ENCODE data around the gene SF3B1.
"Not testable (repeated sequence)": the region's sequence is repeated elsewhere in the genome, so short reads cannot be mapped to it uniquely, and the experiment has no call there.

SF3B1 gene, protein sequence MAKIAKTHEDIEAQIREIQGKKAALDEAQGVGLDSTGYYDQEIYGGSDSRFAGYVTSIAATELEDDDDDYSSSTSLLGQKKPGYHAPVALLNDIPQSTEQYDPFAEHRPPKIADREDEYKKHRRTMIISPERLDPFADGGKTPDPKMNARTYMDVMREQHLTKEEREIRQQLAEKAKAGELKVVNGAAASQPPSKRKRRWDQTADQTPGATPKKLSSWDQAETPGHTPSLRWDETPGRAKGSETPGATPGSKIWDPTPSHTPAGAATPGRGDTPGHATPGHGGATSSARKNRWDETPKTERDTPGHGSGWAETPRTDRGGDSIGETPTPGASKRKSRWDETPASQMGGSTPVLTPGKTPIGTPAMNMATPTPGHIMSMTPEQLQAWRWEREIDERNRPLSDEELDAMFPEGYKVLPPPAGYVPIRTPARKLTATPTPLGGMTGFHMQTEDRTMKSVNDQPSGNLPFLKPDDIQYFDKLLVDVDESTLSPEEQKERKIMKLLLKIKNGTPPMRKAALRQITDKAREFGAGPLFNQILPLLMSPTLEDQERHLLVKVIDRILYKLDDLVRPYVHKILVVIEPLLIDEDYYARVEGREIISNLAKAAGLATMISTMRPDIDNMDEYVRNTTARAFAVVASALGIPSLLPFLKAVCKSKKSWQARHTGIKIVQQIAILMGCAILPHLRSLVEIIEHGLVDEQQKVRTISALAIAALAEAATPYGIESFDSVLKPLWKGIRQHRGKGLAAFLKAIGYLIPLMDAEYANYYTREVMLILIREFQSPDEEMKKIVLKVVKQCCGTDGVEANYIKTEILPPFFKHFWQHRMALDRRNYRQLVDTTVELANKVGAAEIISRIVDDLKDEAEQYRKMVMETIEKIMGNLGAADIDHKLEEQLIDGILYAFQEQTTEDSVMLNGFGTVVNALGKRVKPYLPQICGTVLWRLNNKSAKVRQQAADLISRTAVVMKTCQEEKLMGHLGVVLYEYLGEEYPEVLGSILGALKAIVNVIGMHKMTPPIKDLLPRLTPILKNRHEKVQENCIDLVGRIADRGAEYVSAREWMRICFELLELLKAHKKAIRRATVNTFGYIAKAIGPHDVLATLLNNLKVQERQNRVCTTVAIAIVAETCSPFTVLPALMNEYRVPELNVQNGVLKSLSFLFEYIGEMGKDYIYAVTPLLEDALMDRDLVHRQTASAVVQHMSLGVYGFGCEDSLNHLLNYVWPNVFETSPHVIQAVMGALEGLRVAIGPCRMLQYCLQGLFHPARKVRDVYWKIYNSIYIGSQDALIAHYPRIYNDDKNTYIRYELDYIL

GRCh38 chr2:197434541-197435513 lies at the start of gene SF3B1:
Gene SF3B1, minus strand, starts transcription at chr2:197435028. Its CDS starts 29 bp downstream, at chr2:197434999.
- peak; percentile 99 for DNase-seq

- not testable (repeated sequence) for DNase-seq
Observed at GRCh38 chr2:197484248-197484647, 49.4 kb upstream of the SF3B1 start.

- DNase-seq = no peak
Observed at GRCh38 chr2:197480165-197481036, 45.6 kb upstream of the SF3B1 start.

GRCh38 chr2:197477797-197478196 lies 43.0 kb upstream of the SF3B1 start:
- no peak for DNase-seq

GRCh38 chr2:197472166-197472565 lies 37.3 kb upstream of the SF3B1 start:
- DNase-seq = no peak

DNA sequence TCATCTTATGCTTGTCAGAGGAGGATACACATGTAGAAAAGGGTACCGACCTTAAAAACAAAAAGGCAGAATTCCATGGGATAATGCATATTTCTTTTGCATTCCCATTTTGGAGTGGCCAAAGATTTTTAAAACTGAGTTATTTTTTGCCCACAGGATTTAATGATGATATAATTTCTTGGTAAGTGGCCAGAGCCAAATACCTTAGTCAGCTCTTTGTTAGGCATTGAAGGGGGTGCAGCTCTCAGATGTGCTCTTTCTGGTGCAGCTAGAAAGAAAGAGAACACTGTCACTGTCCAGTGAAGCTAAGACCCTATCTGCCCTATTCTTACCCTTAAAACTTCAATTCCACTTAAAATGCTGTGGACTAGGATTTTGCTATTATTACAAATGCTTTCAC lies 29.3 kb upstream of the SF3B1 start:
- DNase-seq = no peak

DNA sequence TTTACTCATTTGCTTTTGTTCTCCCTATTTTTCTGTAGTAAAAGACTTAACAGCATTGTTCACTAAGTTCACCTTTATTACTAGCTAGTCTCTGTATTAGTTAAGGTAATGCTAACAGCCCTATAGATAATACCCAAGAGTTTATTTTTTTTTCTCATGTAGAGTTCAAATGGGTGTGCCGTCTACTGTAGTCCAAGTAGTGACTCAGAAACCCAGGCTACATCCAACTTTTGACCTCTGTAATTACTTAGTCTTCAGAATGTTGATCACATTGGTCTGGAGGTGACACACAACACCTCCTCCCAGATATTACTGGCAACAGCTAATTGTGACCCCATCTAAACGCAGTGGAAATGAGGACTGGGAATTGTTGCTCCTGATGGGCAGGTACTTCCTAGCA lies 26.2 kb upstream of the SF3B1 start:
- DNase-seq = no peak

DNA sequence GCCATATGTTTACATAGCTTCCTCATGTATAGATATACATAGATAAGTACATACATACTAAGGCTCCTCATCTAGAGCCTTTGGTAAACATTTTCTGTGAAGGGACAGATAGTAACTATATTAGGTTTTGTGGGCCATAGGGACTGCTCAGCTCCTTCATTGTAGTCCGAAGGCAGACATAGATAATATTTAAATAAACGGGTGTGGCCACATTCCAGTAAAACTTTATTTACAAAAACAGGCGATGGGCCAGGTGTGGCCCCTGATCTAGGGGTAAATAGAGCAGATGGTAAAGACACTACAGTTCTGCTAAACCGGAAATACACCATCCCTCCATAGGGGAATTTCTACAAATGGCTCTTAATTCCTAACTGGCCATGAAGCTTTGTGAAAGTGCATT lies 25.8 kb upstream of the SF3B1 start:
- DNase-seq = no peak

GRCh38 chr2:197455428-197455827 lies 20.6 kb upstream of the SF3B1 start:
- DNase-seq = no peak

DNA sequence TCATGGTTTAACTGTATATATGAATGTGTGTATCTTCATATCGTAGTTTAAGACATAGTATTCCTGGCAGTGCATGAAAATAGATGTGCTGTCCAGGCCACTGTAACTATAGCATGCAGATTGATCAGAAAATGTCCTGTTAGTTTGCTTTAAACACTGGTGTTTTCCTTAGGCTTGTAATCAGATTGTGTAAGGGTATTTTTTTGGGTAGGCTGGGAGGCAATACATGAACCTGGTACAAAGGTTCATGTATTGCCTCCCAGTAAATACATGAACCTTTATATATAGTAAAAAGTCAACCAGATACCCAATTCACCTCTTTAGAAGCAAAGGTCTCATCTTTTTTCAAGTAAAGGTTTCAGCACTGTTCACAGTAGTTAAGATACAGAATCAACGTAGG lies 20.1 kb upstream of the SF3B1 start:
- DNase-seq = no peak

- no peak for DNase-seq
Observed at GRCh38 chr2:197453914-197454398, 19.1 kb upstream of the SF3B1 start.

DNA sequence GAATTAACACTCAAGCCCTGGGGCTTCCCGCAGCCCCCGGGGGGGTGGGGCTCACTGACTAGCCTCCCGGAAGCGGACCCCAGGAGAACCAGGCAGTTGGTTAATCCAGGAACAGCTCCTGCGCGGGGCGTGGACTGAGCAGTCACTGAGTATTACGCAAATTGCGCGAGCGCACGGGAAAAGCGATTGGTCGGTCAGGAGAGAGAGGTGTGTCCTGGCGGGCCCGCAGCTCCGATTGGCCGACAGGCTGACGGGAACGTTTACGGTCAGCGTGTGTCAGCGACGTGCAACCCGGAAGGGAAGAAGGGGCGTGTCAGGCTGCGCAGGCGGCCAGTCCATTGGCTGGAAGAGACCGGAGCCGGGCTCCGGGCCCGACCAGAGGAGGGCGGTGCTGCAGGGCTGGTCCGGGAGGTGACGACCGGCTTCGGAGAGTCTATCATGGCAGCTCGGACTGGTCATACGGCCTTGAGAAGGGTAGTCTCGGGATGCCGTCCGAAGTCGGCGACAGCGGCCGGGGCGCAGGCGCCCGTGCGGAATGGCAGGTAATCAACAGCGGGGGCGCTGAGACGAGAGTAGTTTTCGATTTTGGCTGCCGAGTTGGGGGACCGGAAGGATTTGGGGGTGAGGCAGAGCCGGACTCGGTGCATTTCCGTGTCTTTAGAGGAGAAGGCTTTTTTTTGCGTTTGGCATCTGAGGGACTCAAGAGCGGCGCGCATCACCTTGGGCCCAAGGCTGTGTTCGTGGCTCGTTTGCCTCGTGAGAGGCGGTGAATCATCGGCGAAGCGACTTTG lies 18.5 kb upstream of the SF3B1 start, which contains the start of gene COQ10B:
COQ10B (plus strand) TSS at position 430 of the 791 bp plus-strand sequence; CDS start at position 439, 9 bp downstream.
- peak; percentile 99 for DNase-seq

DNA sequence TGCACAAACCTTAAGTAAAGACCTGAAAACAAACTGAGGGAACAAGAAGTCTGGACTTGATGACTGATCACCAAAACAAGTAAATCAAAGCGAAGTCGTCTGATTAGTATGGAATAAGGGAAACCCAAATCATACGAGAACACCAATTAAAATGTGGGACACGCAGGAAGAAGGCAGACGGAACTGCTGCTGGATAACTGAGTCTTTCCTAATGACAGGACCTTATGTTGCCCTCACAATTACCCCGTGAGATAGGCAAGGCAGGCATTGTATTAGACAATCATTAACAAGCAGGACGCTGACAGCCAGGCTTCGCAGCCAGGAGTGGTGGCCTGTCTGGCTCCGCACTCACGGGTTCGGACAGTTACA lies 17.9 kb upstream of the SF3B1 start:
- no peak for DNase-seq

GRCh38 chr2:197450935-197451358 lies 16.1 kb upstream of the SF3B1 start:
- DNase-seq = not testable (repeated sequence)

- no peak for DNase-seq
Observed at GRCh38 chr2:197450465-197450864, 15.6 kb upstream of the SF3B1 start.

DNA sequence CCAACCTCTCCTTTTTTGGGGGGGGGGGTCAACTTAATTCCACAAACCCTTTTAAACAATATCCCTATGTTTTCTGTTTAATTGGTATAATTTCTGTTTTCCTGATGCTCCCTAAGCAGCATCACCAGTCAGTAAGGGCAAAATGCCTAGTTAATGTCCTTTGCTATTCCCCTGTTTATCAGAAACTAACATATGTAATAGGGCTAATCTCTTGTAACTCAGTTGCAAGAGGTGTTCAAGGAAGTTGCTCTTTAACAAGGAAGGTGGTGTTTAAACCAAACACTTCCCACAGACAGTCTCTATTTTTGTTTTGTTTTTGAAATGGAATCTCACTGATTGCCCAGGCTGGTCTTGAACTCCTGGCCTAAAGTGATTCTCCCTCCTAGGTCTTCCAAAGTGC lies 12.0 kb upstream of the SF3B1 start:
- no peak for DNase-seq

- DNase-seq = no peak
Observed at GRCh38 chr2:197445746-197446145, 10.9 kb upstream of the SF3B1 start.

- no peak for DNase-seq
Observed at GRCh38 chr2:197442857-197443256, 8.0 kb upstream of the SF3B1 start.

DNA sequence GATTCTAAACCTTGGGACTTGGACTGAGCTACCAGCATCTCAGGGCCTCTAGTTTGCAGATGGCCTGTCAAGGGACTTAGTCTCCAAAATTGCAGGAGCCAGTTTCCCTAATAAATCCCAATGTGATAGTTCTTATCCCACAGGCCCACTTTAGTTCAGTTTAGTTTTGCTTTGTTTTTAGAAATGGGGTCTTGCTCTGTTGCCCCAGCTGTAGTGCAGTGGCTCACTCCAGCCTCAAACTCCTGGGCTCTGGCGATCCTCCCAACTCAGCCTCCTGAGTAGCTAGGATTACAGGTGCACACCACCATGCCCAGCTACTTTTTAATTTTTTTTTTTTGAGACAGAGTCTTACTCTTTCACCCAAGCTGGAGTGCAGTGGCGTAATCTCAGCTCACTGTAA lies 2.6 kb upstream of the SF3B1 start:
- DNase-seq = no peak
